Erythroblast (primary cell): ENCODE data around the gene RAB1A.

ENCODE experiments used
- GATA1 ChIP-seq: IDR thresholded peaks from 2 replicates; pipeline ENCODE4 v1.6.1; 2011; ENCODE audit warnings: low read depth, mild to moderate bottlenecking, control low read depth, low read length, moderate library complexity
- POLR2A ChIP-seq: IDR thresholded peaks from 2 replicates; pipeline ENCODE4 v1.6.1; 2011; ENCODE audit warnings: mild to moderate bottlenecking, low read length

GRCh38 chr2:65159261-65159660 is 29.4 kb upstream of the RAB1A start:
- TF ChIP-seq POLR2A = no peak
- TF ChIP-seq GATA1 = no peak
